ENCODE data around the gene WASHC2A.
"Not testable (repeated sequence)": the region's sequence is repeated elsewhere in the genome, so short reads cannot be mapped to it uniquely, and the experiment has no call there.

WASHC2A gene

DNA sequence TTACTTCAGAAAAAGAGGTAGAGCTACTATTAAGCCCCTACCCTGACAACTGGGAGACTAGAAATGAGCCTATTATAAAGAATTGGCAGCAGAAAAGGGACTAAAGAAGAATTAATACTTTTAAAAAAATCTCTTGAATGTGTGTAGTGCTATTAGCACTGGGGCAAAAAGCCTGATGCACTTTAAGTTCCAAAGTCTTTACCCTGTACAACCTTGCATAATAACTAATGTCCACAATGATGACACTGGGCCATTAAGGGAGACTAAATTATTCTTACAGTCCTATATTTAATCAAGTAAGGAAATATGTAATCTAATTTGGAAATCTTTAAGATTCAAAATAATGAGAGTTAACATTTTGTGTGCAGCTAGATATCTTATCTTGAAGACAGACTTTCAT is 90.1 kb downstream of the WASHC2A start:
- not testable (repeated sequence) for DNase-seq (ENCODE audit: low read depth in 2 of 2)

DNA sequence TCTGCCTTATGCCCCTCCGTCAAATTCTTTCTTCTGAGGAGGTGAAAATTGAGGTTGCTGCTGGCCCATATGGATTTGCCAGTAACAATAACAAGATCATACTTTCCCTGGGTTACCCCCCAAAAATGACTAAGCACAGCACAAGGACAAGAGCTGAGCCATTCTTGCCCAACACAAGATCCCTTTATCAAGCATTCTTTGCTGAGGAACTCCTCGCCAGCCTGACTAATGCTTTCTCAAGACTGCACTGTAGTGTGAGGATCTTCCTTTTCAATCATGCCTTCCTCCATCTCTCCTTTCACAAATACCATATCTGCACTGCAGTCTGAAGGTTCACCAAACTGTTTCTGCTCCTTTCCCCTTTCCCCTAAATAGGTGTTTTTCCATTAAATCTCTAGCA is 92.1 kb downstream of the WASHC2A start:
- not testable (repeated sequence) for DNase-seq (ENCODE audit: low read depth in 2 of 2)

DNA sequence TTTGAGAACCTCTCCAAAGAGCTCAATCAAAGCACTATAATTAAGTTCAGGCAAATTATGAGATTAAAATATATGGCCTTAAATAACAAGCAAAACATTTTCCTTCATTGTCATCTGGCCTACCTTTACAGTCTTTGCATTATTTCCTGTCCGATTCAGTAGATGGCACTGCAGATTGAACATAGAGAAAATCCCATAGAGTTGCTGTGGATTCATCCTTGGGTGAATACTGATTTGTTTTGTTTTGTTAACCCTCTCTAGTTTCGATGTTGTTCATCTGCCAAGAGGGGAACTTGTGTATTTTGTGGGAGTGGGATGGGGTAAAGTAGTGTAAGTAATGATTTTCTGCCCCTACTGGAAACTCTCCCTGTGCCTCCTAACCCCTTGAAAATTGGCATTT is 97.3 kb downstream of the WASHC2A start:
- DNase-seq (ENCODE audit: low read depth in 2 of 2), result not testable (repeated sequence)

DNA sequence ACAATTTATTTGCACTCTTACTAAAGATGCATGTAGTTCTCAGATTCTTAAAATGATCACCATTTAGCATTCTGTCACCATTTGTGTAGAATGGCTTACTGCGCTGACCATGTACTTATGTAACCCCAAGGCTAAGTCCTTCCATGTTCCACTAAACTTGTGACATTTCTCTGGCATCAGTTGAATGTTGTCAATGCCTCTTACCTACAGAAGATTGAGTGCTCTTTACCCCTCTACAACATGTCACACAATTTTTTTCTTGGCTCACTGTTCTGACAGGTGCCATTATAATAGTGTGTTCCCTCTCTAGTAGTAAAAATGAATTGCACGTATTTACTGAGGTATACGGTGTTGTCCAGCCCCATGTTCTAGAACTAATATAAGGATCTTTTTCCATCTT is 100.1 kb downstream of the WASHC2A start:
- not testable (repeated sequence) for DNase-seq (ENCODE audit: low read depth in 2 of 2)

DNA sequence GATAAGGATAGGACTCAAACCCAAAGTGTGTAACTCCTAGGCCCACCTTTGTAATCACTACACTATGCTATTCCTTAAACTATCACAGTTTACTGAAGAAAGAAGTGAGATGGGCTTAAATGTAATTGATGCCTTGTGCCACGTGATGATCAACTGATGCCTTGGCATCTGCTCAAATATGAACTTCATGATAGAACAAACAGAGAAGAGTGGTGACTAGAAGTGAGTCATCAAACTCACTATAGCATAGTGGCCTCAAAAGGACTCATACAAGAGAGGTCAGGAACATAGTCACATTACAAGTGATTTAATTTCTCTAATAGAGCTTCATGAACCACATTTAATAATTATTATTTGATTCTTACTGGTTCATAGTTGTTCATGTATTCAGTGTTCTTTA is 101.8 kb downstream of the WASHC2A start:
- not testable (repeated sequence) for DNase-seq (ENCODE audit: low read depth in 2 of 2)

DNA sequence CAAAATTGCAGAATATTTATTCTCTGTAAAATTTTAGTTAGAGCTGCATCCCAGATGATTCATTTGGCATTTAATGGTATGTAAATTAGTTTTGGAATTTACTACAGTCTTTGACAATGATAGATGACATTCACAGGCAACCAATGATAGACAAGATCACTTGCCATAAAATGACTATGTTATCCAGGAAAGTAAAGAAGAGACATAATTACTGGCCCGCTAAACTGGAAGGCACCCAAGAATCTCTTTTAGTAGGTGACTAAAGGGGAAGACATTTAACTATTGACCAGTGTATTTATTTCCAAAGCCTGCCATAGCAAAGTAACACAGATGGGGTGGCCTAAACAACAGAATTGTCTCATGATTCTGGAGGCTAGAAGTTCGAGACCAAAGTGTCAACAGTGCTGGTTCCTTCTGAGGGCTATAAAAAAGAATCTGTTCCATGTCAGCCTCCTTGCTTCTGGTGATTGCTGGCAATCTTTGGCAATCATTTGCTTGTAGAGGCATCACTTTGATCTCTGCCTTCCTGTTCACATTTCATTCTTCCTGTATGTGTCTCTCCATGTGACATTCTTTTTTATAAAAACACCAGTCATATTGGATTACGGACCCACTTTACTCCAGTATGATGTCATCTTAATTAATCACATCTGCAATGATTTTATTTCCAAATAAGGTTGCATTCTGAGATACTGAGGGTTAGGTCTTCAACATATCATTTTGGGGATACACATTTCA is 107.2 kb downstream of the WASHC2A start:
- DNase-seq (ENCODE audit: low read depth in 2 of 2), result not testable (repeated sequence)

Data from activated CD8-positive, alpha-beta memory T cell treated with anti-CD3 and anti-CD28 coated beads for 4 hours (primary cell).